Lower leg skin (tissue), 3 donors: ENCODE data around the gene TRIM41.
"Not testable (repeated sequence)": the region's sequence is repeated elsewhere in the genome, so short reads cannot be mapped to it uniquely, and the experiment has no call there.

Experiments used
- POLR2A ChIP-seq, 2 donors: fragments of 450-650 bp; IDR thresholded peaks; one replicate each; pipeline ENCODE4 v1.6.1; 2016 to 2017; ENCODE audit warnings: antibody characterized with exemption in 2 of 2, mild to moderate bottlenecking in 1 of 2, moderate library complexity in 1 of 2
- TF ChIP-seq, protein P1 (sequence below), 3 donors: fragments of 450-650 bp; IDR thresholded peaks; one replicate each; pipeline ENCODE4 v1.5.1; 2016; ENCODE audit warnings: antibody characterized with exemption in 3 of 3, mild to moderate bottlenecking in 3 of 3, moderate library complexity in 2 of 3

DNA sequence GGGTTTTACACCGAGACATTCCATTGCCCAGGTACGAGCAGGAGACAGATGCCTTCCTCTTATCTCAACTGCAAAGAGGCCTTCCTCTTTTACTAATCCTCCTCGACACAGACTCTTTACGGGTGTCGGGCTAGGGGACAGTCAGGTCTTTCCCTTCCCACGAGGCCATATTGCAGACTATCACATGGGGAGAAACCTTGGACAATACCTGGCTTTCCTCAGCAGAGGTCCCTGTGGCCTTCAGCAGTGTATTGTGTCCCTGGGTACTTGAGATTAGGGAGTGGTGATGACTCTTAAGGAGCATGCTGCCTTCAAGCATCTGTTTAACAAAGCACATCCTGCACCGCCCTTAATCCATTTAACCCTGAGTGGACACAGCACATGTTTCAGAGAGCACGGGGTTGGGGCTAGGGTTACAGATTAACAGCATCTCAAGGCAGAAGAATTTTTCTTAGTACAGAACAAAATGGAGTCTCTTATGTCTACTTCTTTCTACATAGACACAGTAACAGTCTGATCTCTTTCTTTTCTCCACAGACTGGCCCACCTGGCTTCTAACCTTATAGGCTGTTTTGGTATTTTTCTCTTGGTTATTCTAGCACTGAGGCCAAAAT, 44.3 kb downstream of the TRIM41 start:
- TF ChIP-seq, protein P1, sequence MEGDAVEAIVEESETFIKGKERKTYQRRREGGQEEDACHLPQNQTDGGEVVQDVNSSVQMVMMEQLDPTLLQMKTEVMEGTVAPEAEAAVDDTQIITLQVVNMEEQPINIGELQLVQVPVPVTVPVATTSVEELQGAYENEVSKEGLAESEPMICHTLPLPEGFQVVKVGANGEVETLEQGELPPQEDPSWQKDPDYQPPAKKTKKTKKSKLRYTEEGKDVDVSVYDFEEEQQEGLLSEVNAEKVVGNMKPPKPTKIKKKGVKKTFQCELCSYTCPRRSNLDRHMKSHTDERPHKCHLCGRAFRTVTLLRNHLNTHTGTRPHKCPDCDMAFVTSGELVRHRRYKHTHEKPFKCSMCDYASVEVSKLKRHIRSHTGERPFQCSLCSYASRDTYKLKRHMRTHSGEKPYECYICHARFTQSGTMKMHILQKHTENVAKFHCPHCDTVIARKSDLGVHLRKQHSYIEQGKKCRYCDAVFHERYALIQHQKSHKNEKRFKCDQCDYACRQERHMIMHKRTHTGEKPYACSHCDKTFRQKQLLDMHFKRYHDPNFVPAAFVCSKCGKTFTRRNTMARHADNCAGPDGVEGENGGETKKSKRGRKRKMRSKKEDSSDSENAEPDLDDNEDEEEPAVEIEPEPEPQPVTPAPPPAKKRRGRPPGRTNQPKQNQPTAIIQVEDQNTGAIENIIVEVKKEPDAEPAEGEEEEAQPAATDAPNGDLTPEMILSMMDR (IDR thresholded peaks at IDR 0.05), result not testable (repeated sequence)
- not testable (repeated sequence) for TF ChIP-seq POLR2A (IDR thresholded peaks at IDR 0.05)
